Measurements from ENCODE around the gene POTEI.
"Not testable (repeated sequence)": the region's sequence is repeated elsewhere in the genome, so short reads cannot be mapped to it uniquely, and the experiment has no call there.

Gene POTEI

DNA sequence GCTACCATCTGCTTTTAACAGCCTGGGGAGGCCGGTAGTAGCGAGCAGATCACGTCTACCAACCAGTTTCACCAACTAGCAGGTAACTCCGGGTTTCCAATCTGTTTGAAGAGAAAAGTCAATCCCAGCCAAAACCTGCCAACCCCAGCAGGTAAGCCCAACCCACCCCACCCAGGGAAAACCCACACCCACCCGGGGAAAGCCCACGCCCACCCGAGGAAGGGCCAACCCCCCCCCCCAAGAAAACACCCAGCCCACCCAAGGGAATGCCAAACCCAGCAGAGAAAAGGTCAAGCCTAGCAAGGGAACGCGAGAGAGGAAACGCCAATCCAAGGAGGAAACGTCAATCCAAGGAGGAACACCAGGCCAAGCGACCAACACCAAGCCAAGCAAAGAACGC, at the start of gene POTEI:
TSS of gene POTEI (minus strand) at position 101 of the 400 bp plus-strand sequence. CDS start at position 8, 93 bp downstream.
- DNase-seq = not testable (repeated sequence)

DNA sequence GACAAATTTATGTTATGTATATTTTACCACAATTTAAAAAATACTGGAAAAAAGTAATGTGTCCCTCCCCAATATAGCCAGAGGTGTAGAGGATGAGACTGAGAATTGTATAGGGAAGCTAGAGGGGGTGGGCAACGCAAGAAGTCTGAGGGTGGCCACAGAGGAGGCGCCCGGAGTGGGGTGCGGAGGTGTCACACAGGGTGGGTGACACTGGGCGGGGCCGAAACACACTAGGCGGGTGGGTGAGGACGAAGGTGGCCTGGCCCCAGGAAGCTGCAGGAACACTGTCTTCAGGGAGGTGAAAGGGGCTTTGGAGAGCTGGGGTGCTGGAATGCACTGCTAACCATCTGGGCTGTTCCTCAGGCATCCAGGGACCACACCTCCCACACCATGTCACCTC, 47.3 kb upstream of the POTEI start:
- not testable (repeated sequence) for DNase-seq

DNA sequence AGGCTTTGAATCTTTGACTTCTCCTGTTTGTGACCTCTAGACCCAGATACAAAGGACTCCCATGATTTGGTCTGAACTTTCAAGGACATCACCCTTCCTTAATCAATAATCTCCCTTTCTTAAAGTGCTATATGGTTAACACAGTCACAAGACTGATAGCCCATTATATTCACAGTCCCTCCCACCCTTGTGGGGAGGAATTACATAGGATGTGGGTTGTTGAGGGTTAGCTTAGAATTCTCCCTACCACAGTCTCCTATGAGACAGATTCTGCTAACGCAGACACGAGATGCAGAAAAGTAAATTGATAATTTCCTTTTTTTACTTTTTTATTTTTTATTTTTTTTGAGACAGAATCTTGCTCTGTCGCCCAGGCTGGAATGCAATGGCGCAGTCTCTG, 45.0 kb upstream of the POTEI start:
- DNase-seq = not testable (repeated sequence)

DNA sequence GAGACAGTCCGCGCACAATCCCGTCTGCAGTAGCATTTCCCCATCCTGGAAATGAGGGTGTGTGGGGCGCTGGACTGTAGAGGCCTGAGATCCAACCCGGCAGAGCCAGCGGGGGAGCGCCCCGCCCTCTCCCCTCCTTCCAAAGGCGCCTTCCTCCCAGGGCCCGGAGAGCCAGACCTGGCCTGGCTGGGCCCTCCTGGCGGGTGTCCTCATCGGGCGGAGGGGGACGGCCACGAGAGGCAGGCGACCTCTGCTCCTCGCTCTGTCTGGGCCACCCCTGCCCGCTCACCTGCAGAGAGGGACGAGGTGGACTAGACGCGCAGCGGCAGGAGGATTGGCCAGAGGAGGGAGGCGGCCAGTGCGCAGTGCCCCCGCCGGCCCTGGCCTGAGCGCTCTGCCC, 40.3 kb upstream of the POTEI start:
- not testable (repeated sequence) for DNase-seq

DNA sequence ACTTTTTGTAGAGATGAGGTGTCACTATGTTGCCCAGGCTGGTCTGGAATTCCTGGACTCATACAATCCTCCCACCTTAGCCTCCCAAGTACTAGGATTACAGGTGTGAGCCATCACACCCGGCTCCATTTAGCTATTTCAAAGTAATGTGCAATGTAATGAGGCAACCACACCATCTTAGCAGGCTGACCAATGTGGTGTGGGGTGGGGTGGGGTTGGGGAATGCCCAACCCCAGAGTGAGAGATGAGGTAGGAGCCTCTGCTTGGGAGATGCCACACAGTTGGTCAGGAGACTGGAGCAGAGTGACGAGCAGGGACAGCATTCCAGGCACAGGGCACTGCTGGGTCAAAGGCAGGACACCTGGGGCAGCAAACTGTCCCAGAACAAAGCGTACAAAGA, 39.3 kb upstream of the POTEI start:
- DNase-seq = not testable (repeated sequence)

DNA sequence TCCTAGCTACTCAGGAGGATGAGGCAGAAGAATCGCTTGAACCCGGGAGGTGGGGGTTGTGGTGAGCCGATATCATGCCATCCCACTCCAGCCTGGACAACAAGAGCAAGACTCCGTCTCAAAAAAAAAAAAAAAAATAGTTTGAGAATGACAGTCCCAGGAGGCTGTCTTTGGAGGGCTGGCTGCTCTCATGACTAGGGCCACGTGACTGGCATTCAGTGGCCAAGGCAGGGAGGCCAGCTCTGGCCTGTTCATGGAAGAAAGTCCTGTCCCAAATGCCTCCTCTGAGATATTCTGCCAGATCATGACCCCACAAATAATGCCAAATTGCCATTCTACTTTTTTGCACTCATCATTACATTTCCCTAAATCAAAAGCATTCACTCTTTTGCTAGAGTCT, 35.9 kb upstream of the POTEI start:
- not testable (repeated sequence) for DNase-seq

DNA sequence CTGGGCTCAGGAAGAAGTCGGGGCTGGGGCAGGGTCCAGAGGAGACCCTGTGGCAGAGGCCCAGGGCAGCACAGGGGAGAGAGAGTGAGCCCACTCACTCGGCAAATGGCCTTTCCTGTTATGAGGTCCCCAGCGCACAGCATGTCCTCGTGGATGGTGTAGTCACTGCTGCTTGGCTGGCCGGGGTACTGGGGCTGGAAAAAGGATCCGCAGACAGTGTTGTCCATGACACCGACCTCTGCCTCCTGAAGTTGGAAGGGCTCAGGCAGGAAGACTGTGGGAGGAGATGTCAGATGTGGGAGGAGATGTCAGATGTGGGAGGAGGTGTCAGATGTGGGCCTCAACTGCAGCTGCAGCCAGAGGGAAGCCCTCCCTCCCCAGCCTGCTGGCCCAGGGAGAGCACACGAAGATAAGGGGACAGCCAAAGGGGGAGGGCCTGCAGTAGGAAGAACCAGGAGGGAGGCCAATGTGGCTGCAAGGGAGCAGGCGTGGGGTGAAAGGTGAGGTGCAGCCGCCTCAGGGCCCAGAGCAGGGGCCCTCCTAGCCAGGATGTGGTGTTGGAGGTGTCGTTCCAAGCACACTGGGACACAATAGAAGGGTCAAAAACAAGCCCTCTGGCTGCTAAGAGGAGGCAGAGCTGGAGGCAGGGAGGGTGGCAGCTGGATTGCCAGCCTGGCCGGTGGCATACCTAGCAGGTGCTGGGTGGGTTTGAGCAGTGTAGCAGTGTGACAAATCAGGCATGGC, 34.8 kb upstream of the POTEI start:
- not testable (repeated sequence) for DNase-seq

DNA sequence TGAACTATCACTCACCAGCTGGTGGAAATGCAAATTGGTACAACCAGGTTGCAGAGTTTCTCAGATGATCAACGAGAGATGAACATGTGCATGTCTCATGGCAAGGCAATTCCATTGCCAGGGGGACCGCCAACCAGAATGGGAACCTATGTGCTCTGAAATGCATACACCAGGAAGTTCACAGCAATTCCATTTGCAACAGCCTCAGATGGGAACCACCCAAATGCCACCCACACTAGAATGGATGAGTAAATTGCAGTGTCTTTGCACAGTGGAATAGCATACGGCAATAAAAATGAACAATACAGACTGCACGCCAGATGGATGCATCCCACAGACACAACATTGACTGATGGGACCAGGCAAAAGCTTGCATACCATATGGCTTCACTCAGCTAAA, 33.7 kb upstream of the POTEI start:
- DNase-seq = not testable (repeated sequence)

DNA sequence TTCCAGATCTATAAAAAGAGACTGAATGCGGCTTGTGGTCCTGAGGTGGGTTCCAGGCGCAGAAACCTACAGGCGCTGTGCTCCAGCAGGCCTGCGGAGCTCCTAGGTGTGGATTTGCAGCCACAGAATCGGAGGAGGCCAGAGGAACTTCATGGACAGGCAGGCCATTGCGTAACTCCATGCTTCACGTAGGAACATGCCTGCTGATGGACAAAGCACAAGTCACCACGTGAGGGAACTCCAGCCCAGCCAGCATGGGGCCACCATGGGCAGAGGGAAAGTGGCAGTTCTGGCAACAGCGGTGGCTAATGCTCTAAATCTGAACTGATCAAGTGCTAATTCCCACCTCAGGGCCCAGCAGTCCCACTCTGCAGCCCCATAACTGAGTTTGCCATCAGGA, 29.1 kb upstream of the POTEI start:
- not testable (repeated sequence) for DNase-seq

DNA sequence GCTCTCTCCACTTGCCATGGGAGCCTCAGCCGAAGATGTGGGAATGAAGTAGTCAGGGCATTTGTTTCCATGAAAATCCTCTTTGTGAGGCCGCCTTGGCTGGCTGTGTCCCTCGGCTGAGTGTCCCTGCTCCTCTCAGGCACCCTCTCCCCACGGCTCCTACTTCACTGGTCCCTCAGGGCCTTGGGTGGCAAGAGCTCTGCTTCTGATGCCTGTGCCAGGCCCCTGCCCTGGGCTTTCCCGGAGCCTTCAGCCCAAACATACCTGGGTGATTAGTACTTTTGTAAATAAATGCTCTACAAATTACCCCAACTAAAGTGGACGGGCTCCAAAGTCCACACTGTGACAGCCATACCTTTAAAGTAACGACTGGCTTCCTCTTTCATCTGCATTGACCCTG, 27.5 kb upstream of the POTEI start:
- DNase-seq = not testable (repeated sequence)

DNA sequence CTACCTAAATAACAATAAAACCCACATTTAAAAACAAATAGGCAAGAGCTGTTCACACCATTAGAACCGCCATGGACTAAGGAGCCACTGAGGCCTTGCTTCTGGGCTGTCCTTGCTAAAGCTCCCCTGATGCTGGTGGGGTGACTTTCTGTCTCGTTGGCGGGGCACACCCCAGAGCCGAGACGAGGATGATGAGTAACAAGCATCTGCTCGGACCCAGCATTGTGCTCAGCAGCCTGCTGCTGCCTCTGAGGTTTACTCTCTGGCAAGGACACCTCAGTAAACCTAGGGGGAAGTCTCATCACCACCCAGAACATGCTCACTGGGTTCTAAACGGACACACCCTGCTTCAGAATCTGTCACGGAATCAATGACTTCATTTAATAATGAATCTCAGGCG, 22.5 kb upstream of the POTEI start:
- not testable (repeated sequence) for DNase-seq

DNA sequence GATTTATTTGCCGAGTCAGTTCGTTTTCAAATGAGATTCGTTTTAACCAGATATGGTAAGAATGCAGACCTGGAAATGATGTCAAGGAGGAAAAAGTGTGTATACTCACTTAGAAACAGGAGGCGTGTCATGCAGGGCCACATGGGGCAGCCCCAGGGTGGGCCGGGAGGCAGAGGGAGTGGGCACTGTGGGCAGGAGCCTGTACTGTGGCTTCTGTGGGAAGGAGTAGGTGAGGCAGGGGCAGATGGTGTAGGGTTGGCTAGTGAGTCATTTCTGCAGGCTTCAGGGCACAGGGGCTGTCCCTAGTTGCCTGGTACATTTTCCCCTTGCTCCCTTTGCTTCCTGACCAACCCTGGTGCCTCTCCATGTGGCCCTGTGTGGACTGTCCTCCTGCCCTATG, 22.1 kb upstream of the POTEI start:
- DNase-seq = not testable (repeated sequence)

DNA sequence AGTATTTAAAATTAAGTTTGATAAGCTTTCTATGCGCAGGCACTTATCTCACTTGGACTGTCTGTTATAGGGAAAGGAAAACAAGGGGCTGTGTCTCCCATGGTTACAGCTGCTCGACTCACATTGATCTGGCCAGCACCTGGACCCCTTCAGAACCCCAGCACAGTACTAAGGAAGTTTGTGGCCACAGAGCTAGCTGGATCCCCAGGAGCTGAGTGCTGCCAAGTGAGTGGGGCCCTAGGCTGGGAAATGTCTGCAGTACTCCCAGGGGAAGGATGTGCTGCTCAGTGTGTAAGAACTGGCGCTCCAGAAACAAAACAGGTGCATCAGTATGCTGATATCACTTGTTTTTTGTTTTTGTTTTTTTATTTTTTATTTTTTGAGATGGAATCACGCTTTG, 21.1 kb upstream of the POTEI start:
- DNase-seq = not testable (repeated sequence)

DNA sequence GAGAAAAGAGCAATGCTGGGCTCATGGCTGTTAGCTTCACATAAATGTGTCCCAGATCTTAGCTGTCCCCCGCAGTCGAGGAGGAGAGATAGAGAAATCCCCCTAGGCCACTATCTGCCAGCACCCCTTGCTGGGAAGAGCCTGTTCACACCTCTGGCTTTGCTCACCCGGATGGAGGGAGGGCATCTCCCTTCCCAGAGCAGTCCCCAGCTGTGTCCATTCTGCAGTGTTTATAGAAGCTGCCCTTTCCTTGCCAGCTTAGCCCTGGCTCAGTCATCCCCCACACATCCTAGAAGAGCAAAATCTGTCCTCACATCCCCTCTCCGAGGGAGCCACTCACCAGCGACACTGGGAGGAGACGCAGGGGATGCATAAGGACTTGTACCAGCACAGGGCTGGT, 20.4 kb upstream of the POTEI start:
- DNase-seq = not testable (repeated sequence)

DNA sequence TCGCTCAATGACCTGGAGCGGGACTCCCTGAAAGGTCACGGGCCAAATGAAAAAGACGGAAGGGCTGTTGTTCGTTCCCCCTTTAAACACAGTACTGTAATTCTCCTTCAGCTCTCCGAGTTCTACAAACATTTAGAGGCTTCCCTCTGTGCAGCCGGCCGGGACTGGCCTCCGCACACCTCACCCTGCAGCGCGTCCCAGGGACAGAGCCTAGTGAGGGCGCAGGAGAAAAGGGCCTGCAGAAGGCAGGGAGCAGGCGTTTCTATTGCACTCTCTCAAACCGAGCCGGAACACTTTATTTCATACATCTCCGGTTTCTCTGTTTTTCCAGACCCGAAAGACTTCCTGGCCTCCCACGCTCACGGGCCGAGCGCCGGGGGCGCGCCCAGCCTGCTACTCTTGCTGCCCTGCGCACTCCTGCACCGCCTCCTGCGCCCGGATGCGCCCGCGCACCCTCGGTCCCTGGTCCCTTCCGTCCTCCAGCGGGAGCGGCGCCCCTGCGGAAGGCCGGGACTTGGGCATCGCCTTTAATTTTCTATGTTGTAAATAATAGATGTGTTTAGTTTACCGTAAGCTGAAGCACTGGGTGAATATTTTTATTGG, 18.3 kb upstream of the POTEI start:
- not testable (repeated sequence) for DNase-seq

DNA sequence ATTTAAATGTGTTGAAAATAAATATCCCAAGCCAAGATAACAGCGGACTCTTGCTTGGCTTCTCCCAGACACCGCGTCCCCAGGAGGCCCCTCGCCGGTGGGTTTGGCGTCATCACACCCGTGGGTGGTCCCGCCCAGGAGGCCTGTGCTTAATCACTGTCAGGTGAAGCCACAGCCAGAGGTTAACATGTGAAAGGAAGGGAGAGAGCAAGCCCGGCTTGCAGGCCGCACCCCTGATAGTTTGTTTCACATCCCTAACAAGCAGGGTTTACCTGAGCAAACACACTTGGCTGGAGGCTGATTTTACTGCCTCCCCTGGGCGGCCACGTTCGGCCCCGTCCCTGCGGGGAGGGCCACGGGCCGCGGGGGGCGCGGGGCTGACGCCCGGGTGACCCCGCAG, 13.3 kb upstream of the POTEI start:
- DNase-seq = not testable (repeated sequence)

DNA sequence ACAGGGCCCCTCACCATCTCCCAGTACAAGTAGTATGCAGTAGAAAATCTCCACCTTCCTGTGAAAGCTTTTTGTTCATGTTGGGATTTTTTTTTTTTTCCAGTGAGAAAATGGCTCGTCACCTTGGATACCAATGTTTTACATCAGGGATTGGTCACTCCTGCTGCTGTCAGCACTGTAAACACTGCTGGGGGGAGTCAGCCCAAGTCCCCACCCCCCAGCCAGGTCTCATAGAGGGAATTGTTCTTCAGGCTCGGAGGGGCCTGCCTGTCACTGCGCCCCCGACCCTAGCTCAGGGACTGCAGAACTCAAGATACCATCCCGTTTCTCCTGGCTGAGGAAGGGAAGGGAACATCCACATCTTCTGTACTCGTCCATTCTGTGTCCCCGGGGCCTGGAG, 11.9 kb upstream of the POTEI start, which contains the start of gene CFC1B:
TSS of gene CFC1B (plus strand) at position 231 of the 400 bp plus-strand sequence. CDS start 263 bp downstream, outside the sequence.
- DNase-seq = not testable (repeated sequence)

DNA sequence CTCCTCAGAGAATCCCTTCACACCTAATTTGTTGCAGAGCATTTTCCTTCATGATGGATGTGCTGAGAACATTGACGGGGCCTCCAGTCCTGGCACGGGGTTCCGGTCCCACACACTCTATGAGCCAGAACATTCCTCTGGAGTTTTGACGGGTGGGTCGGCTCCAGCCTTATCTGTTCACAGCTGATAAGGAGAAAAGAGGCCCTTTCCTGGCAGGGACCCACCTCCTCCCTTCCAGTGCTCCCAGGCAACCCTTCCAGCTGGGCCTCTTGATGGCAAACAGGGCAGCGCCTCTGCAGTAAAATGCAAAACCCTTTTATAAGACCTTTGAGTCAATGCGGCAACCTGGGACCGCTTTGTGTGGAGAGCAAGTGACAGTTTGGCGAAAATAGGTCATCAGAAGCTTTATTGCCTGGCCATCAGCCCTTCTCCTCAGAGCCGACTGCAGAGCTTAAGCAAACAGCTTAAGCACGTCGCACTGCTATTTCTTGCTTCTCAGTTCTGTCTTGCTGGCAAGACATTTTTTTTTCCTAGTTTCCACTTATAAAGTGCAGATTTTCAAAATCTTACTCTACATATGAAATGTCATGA, 9.5 kb upstream of the POTEI start:
- DNase-seq = not testable (repeated sequence)

DNA sequence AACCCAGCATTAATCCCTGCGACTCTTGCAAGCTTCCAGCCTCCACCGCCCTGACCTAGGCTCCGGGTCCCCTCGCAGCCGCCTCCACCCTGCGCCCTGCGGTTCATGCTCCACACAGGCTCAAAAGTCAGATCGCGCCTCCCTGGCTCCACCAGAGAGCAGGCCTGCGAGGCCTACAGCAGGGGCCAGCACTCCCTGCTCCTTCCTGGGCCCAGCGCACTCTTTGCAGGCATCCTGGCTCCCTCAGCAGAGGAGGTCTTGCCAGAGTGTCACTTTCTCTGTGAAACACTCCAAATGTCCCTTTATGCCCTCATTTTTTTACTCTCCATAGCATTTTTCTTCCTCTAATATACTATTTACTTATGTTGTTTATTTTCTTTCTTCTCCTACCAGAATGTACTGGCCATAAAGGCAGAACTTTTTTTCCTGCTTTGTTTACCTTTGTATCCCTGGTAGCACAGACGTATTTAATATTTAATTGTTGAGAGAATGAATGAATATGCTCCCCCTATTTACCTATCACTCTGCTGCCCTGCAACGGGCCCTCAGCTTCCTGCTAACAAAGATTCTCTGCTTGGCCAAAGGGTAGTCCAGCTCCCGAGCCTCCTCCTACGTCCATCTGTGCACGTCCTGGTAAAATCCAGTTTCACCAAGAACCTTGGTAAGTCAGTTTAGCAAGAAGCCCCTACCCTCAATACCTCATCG, 2.8 kb upstream of the POTEI start:
- not testable (repeated sequence) for DNase-seq

DNA sequence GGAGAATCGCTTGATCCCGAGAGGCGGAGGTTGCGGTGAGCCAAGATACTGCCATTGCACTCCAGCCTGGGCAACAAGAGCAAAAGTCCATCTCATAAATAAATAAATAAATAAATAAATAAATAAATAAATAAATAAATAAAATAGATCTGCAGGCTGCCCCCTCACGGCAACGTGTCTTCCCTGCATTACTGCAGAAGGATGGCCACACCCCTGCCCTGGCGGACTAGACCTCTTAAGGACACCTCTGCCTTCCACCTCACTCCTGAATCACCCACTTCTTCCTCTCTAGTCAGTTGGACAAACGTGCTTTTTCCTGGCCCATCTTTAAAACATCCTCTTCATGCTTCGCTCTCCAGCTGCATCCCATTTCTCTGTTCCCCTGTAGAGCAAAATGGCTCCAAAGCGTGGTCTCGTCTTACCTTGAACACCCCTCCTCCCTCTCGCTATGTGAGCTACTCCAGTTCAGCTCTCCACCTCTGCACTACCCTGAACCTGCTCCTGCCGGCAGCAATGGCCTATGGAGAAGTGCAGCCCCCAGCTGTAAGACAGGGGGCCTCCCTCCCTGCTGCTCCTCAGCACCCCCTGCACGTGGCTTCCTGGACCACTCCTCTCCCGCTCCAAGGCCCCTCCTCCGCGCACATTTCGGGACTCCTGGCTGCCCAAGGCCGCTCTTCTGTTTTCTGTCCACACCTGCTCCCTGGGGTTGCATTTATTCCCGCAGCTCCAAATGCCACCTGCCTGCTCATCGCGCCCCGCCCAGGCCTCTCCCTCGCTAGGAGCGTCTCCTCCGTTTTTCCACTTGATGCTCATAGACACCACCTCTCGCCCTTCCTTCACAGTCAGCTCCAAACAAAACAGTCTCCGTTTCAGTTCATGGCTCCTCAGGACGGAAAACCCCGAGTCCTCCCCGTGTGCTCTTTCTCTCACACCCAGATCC, 1.9 kb upstream of the POTEI start:
- not testable (repeated sequence) for DNase-seq

DNA sequence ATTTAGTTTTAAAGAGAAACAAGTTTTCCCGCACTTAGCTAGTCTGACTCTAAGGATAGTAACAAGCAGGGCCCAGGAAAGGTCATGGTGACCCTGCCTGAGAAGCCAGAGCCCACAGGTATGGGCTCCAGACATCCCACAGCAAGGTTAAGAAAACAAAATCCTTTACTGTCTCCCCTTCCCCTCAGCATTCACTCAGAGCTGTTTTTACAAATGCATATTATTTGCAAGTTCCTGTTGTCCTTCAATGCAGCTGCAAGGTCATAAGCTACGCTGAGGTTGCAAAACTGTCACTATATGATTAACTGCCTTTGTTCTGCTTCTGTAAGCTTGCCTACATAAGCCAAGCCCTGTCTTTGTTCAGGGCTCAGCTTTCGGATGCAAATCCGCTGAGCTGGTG, 18.1 kb downstream of the POTEI start:
- not testable (repeated sequence) for DNase-seq
